Endothelial cell of umbilical vein (primary cell): Measurements from ENCODE around the gene SMARCD3. TPM values are rescaled to one million over a fixed set of nuclear protein-coding genes. Genes with fewer than 3 reads are reported as not detected.

Experiments used
- BruUV-seq: library from RNA; stranded (reverse); fragments of 400-500 nt; replicated peaks from 2 replicates; lab custom pipeline; 2021; lab: Mats Ljungman, UMichigan
- CTCF ChIA-PET: fragments of 300-600, 350-600 bp; sonication (Branson Sonifier 250); formaldehyde crosslinking; loops from one replicate; lab custom pipeline; 2021; ENCODE audit warnings: antibody characterized with exemption, inconsistent platforms; lab: Charles Lee
- POLR2A ChIA-PET: fragments of 300-600, 350-600 bp; sonication (Branson Sonifier 250); formaldehyde crosslinking; loops from one replicate; lab custom pipeline; 2021; ENCODE audit warnings: antibody characterized with exemption, inconsistent platforms; lab: Charles Lee
- DNase-seq: peaks from one replicate; pipeline ENCODE4 v3.0.0-alpha.2; 2011; ENCODE audit warnings: low read depth, low spot score
- FAIRE-seq: peaks from 2 replicates; lab custom pipeline; 2011; peaks lifted over from hg19 to GRCh38; lab: Jason Lieb, UNC
- H2AFZ ChIP-seq: 2 replicates; pipeline ENCODE4 v1.6.0; 2012; ENCODE audit warnings: low read depth, low read length, control low read depth, inconsistent platforms
- H3K27ac ChIP-seq: 2 replicates; pipeline ENCODE4 v1.5.1; 2011; ENCODE audit warnings: low read depth, mild to moderate bottlenecking, control low read depth, low read length, moderate library complexity; ENCODE audit not compliant: insufficient read depth
- H3K27me3 ChIP-seq, 2 experiments: 2 replicates each; pipeline versions ENCODE4 v1.6.0 to v1.6.1; 2011; ENCODE audit warnings: low read length in 2 of 2, mixed read lengths in 1 of 2; ENCODE audit not compliant: control insufficient read depth in 2 of 2, insufficient read depth in 2 of 2
- H3K36me3 ChIP-seq, 2 experiments: 2 replicates in 1 of 2; 3 replicates in 1 of 2; pipeline ENCODE4 v1.5.1; 2011; ENCODE audit warnings: low read length in 2 of 2, mild to moderate bottlenecking in 1 of 2, moderate library complexity in 1 of 2; ENCODE audit not compliant: control insufficient read depth in 2 of 2, insufficient read depth in 2 of 2; ENCODE audit errors: extremely low read depth in 1 of 2
- H3K4me1 ChIP-seq: 3 replicates; pipeline ENCODE4 v1.5.1; 2011; ENCODE audit warnings: mild to moderate bottlenecking, low read length; ENCODE audit not compliant: control insufficient read depth, insufficient read depth; ENCODE audit errors: extremely low read depth
- H3K4me2 ChIP-seq: 2 replicates; pipeline ENCODE4 v1.6.1; 2011; ENCODE audit warnings: low read length, control low read depth, mixed read lengths; ENCODE audit not compliant: insufficient read depth
- H3K4me3 ChIP-seq, 3 experiments: fragments of 200-600 bp in 1 of 3; sonication (generic), shearing (Covaris generic) in 1 of 3; replicated peaks in 1 of 3; 2 replicates each; pipeline ENCODE4 v1.5.1; 2011 to 2016; ENCODE audit warnings: control low read depth in 3 of 3, low read length in 3 of 3, mild to moderate bottlenecking in 2 of 3, inconsistent platforms in 1 of 3, low read depth in 1 of 3, moderate library complexity in 1 of 3; ENCODE audit not compliant: insufficient read depth in 1 of 3
- H3K79me2 ChIP-seq: 2 replicates; pipeline ENCODE4 v1.6.0; 2012; ENCODE audit warnings: low read length, inconsistent platforms; ENCODE audit not compliant: control insufficient read depth, insufficient read depth
- H3K9ac ChIP-seq: replicated peaks from 2 replicates; pipeline ENCODE3; 2011; ENCODE audit warnings: low read length, control low read depth; ENCODE audit not compliant: insufficient read depth; ENCODE audit errors: extremely low read depth
- H3K9me1 ChIP-seq: replicated peaks from 3 replicates; pipeline ENCODE4 v1.6.0; 2011; ENCODE audit warnings: mild to moderate bottlenecking, low read length; ENCODE audit not compliant: control insufficient read depth, insufficient read depth; ENCODE audit errors: extremely low read depth
- H3K9me3 ChIP-seq: replicated peaks from 2 replicates; pipeline ENCODE4 v1.5.1; 2012; ENCODE audit warnings: low read length, inconsistent platforms; ENCODE audit not compliant: control insufficient read depth, insufficient read depth
- H4K20me1 ChIP-seq: replicated peaks from 2 replicates; pipeline ENCODE3; 2011; ENCODE audit warnings: mild to moderate bottlenecking, low read length; ENCODE audit not compliant: control insufficient read depth, insufficient read depth; ENCODE audit errors: extremely low read depth
- CTCF ChIP-seq, 2 donors: IDR thresholded peaks; 1 replicate in 1 of 2; 2 replicates in 1 of 2; pipeline ENCODE4 v1.5.1; 2011; ENCODE audit warnings: low read length in 2 of 2, mild to moderate bottlenecking in 2 of 2, moderate library complexity in 2 of 2, control low read depth in 1 of 2, inconsistent platforms in 1 of 2, low read depth in 1 of 2; ENCODE audit not compliant: insufficient read depth in 1 of 2; ENCODE audit errors: extremely low read depth in 1 of 2
- EZH2 ChIP-seq: IDR thresholded peaks from 2 replicates; pipeline ENCODE4 v1.6.1; 2012; ENCODE audit warnings: borderline replicate concordance, low read depth, mild to moderate bottlenecking, moderate library complexity, low read length, inconsistent platforms; ENCODE audit not compliant: severe bottlenecking
- FOS ChIP-seq: IDR thresholded peaks from 2 replicates; pipeline ENCODE4 v1.6.1; 2011; ENCODE audit warnings: mild to moderate bottlenecking, low read length, moderate library complexity, borderline replicate concordance; ENCODE audit not compliant: insufficient read depth
- GATA2 ChIP-seq: IDR thresholded peaks from 2 replicates; pipeline ENCODE4 v1.7.0; 2011; ENCODE audit warnings: low read depth, mild to moderate bottlenecking, moderate library complexity, mixed read lengths, low read length; ENCODE audit not compliant: insufficient read length, insufficient read depth
- JUN ChIP-seq: IDR thresholded peaks from 2 replicates; pipeline ENCODE4 v1.6.1; 2011; ENCODE audit warnings: borderline replicate concordance, low read depth; ENCODE audit not compliant: insufficient read length, insufficient read depth
- MYC ChIP-seq: IDR thresholded peaks from one replicate; pipeline ENCODE4 v1.6.1; 2011; ENCODE audit warnings: mild to moderate bottlenecking, low read depth, low read length
- POLR2A ChIP-seq: IDR thresholded peaks from 2 replicates; pipeline ENCODE4 v1.6.1; 2012; ENCODE audit warnings: low read depth, mild to moderate bottlenecking, control low read depth, low read length
- POLR2AphosphoS5 ChIP-seq: IDR thresholded peaks from 2 replicates; pipeline ENCODE4 v1.6.1; 2012; ENCODE audit warnings: low read depth, mild to moderate bottlenecking, control low read depth, low read length, moderate library complexity; ENCODE audit not compliant: insufficient read depth
- dilution Hi-C: fragments of 300-500 bp; cut with MboI; formaldehyde crosslinking; loops from one replicate; pipeline ENCODE4 v1.15.0; 2019; ENCODE audit warnings: low sequenced_read_pairs; ENCODE audit not compliant: extremely low pct_ligation_motif_present
- intact Hi-C: fragments of 100-400 bp; cut with micrococcal nuclease; formaldehyde crosslinking; loops from one replicate; pipeline ENCODE4 v1.10.0; 2022
- polyA plus RNA-seq, 4 experiments: library from polyadenylated mRNA; depleted of rRNA in 3 of 4; stranded (reverse) in 3 of 4; unstranded in 1 of 4; fragments of >200 nt; gene quantifications; 2 replicates each; pipeline versions ENCODE4 v1.2.1 to v1.2.3, GENCODE V29; 2011 to 2012; ENCODE audit warnings: missing spikeins in 1 of 4
- total RNA-seq: library from RNA; stranded (reverse); gene quantifications from 2 replicates; pipeline ENCODE4 v1.2.3, GENCODE V29; 2021
- TF ChIP-seq, protein P1 (sequence below): IDR thresholded peaks from 2 replicates; pipeline ENCODE4 v1.6.1; 2011; ENCODE audit not compliant: insufficient read depth, insufficient read length

SMARCD3 gene
- total and polyA plus RNA-seq, 2 donors (not counting 3 experiments of a cell fraction or from before 2014, with no cell fraction given) = 6.1 to 8.5 TPM

- Histone ChIP-seq H3K9ac (no peak overlapping the region), H2AFZ (peak overlapping the region; percentile 75), H3K4me2 (peak overlapping the region; percentile 55), H3K36me3 (no peaks in the 10 kb centered on the region), H3K9me1 (no peaks in the 10 kb centered on the region), H3K4me3 (peak overlapping the region in 2 of 3 experiments; percentile 21 to 57), H4K20me1 (no peaks in the 10 kb centered on the region), H3K79me2 (no peaks in the 10 kb centered on the region), H3K27ac (no peak overlapping the region), H3K9me3 (no peaks in the 10 kb centered on the region), H3K27me3 (peaks cover 0 to 6% of the 10 kb centered on the region in 2 experiments), H3K4me1 (peaks cover 15% of the 10 kb centered on the region)
- intact Hi-C loops = no loop called here
- no TSS peak for BruUV-seq
- TF ChIP-seq GATA2 (no peak), JUN (no peak), FOS (no peak), EZH2 (no peak), MYC (no peak), CTCF (IDR thresholded peaks at IDR 0.05; ENCODE audit: extremely low read depth in 1 of 2, insufficient read depth in 1 of 2, low read depth in 1 of 2, low read length in 2 of 2) (no peak), POLR2A (no peak), POLR2AphosphoS5 (no peak)
- TF ChIP-seq, protein P1, sequence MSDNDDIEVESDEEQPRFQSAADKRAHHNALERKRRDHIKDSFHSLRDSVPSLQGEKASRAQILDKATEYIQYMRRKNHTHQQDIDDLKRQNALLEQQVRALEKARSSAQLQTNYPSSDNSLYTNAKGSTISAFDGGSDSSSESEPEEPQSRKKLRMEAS = no peak
- no peak for FAIRE-seq
- CTCF ChIA-PET = interaction anchor here (0.7 kb wide), 1 partner anchor 22 kb away, joined by 3 read pairs; the partner anchor contains the start of gene ABCF2
- dilution Hi-C loops = no loop called here
- DNase-seq = peak; percentile 56
- POLR2A ChIA-PET = no interaction called here
These were observed 689 bp upstream of the SMARCD3 start for GRCh38 chr7:151249034-151249731.
